IPS-11a (cell line): ENCODE results near the gene TBX10.
A peak's percentile ranks its signal among the peaks of the same experiment; 100 is the strongest.
"Not testable (repeated sequence)": the region's sequence is repeated elsewhere in the genome, so short reads cannot be mapped to it uniquely, and the experiment has no call there.

Experiments
- H3K4me3 ChIP-seq: one replicate; pipeline ENCODE4 v1.5.1; 2013; ENCODE audit warnings: low read depth, low read length, control low read depth

Gene TBX10

GRCh38 chr11:67604815-67605214, 34.7 kb downstream of the TBX10 start:
- H3K4me3 ChIP-seq, result no peak overlapping the region

- H3K4me3 ChIP-seq, result not testable (repeated sequence)
Observed at GRCh38 chr11:67604119-67604518, 35.4 kb downstream of the TBX10 start.

GRCh38 chr11:67601098-67601497, 38.5 kb downstream of the TBX10 start:
- no peak overlapping the region for H3K4me3 ChIP-seq

- H3K4me3 ChIP-seq, result no peak overlapping the region
Observed at GRCh38 chr11:67600324-67601029, 39.1 kb downstream of the TBX10 start.

- H3K4me3 ChIP-seq, result no peak overlapping the region
Observed at GRCh38 chr11:67599149-67599548, 40.4 kb downstream of the TBX10 start.

GRCh38 chr11:67597963-67598362, 41.6 kb downstream of the TBX10 start:
- not testable (repeated sequence) for H3K4me3 ChIP-seq

GRCh38 chr11:67597458-67597857, 42.1 kb downstream of the TBX10 start:
- H3K4me3 ChIP-seq, result not testable (repeated sequence)

GRCh38 chr11:67596753-67597300, 42.7 kb downstream of the TBX10 start:
- no peak overlapping the region for H3K4me3 ChIP-seq

GRCh38 chr11:67594480-67594879, 45.1 kb downstream of the TBX10 start:
- no peak overlapping the region for H3K4me3 ChIP-seq

GRCh38 chr11:67593565-67593905, 46.0 kb downstream of the TBX10 start:
- H3K4me3 ChIP-seq, result no peak overlapping the region

GRCh38 chr11:67592880-67593564, 46.5 kb downstream of the TBX10 start:
- no peak overlapping the region for H3K4me3 ChIP-seq

- not testable (repeated sequence) for H3K4me3 ChIP-seq
Observed at GRCh38 chr11:67588899-67589415, 50.6 kb downstream of the TBX10 start.

- H3K4me3 ChIP-seq, result no peak overlapping the region
Observed at GRCh38 chr11:67588136-67588503, 51.4 kb downstream of the TBX10 start.

GRCh38 chr11:67586568-67587250, 52.9 kb downstream of the TBX10 start:
- H3K4me3 ChIP-seq, result no peak overlapping the region

- H3K4me3 ChIP-seq, result no peak overlapping the region
Observed at GRCh38 chr11:67585911-67586310, 53.7 kb downstream of the TBX10 start.

GRCh38 chr11:67584881-67585873, 54.4 kb downstream of the TBX10 start:
- H3K4me3 ChIP-seq, result peak overlapping the region; percentile 87

- peak overlapping the region; percentile 87 for H3K4me3 ChIP-seq
Observed at GRCh38 chr11:67584205-67584880, 55.2 kb downstream of the TBX10 start.

- peak within 1 kb of the TSS; percentile 87 for H3K4me3 ChIP-seq
Observed at GRCh38 chr11:67583247-67584204, 56.0 kb downstream of the TBX10 start, which contains the start of gene GSTP1. Gene GSTP1 (plus strand): TSS chr11:67583812. CDS start chr11:67583844, 32 bp downstream.

- H3K4me3 ChIP-seq, result no peak overlapping the region
Observed at GRCh38 chr11:67582011-67582410, 57.6 kb downstream of the TBX10 start.
